Cardiac septum (tissue), 1 donor: ENCODE measurements around the gene PEPD. TPM values are rescaled to one million over a fixed set of nuclear protein-coding genes. Genes with fewer than 3 reads are reported as not detected.
"Not testable (repeated sequence)": the region's sequence is repeated elsewhere in the genome, so short reads cannot be mapped to it uniquely, and the experiment has no call there.

ENCODE experiments used
- DNase-seq: peaks from one replicate; pipeline ENCODE4 v3.0.0-alpha.2; 2020; ENCODE audit warnings: low spot score
- intact Hi-C: fragments of 100-400 bp; cut with DNase I; formaldehyde crosslinking; loops from one replicate; pipeline ENCODE4 v1.14.0; 2022
- total RNA-seq: library from RNA; stranded (reverse); fragmentation: NEBNext Ultra II Directional; extraction: Animal tissue kit (Norgen Biotek cat#: 25700); gene quantifications from one replicate; pipeline ENCODE4 v1.2.1, GENCODE V29; 2021
- donor health status: DM: no; HTN: no; CAD: no.

Gene PEPD
- total RNA-seq, 1 donor from 2014 or later: 30.1 TPM

DNA sequence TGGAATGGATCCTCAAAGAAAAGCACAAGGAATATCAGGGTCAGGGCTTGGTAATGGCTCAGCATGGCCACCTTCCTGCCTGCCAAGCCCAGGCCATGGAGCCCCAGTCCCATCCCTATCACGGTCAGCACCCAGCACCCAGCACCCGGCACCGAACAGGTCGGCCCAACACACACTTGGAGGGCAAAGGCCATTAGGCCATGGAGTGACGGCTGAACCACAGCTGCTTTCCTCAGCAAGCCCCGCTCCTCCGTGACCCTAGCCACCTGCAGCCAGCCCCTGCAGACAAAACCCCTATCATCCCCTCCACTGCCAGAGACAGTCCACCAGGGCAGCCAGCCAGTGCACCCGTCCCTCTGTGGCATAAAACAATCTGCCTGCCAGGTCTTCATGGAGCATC, 20.6 kb downstream of the PEPD start:
- intact Hi-C loops: no loop called here
- DNase-seq: no peak

DNA sequence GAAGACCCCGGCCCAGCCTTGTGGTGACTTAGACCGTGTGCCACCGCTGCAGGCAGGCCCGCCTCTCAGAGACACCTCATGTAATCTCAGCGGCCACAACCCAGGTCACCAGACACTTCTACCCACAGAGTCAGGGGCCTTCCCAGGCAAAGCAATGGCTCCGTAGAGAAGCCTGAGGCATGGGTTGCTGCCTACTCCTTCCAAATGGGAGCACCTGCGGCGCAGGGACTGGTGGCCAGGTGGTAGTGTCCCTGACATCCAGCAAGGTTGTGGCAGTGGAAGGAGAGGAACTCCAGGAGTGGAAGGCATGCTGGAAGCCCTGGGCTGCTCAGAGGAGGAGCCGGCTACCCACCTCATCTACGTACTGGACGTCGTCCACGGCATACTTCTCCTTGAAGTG, 21.0 kb downstream of the PEPD start:
- intact Hi-C loops: no loop called here
- no peak for DNase-seq

DNA sequence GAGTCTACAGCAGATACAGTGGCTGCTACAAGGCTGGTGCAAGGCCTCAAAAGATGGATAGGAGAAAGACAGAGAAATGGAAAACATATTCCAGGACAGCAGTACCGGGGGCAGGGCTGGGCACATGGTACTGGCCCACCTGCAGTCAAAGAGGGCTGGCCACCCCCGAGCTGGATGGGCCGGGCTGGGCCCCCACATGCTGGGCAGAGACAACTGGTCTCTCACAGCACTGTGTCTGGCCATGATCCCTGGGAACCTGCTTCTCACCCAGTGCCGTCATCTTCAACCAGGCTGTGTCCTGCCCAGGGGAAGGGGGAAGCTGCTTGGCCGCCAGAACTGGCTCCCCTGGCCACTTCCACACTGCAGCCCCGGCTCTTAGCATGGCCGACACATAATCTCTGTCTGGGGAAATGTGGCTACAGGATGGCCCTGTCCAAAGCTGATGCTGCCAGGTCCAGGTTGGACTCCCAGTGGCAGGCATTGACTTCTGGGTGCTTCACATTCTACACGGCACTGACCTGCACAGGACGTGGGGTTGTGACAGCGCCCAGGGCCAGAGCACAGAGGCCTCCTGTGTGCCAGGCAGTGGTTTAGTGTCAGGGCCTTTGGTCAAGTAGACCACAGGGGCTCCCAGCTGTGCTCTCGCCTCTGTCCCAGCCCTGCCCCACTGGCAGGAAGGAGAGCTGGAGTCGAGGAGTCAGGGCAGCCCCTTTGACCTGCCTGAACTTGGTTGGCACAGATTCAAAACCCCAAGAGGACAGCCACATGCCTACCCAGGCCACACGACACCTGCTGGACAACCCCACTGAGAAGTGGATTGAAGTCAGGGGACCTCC, 21.7 kb downstream of the PEPD start:
- intact Hi-C loops: no loop called here

DNA sequence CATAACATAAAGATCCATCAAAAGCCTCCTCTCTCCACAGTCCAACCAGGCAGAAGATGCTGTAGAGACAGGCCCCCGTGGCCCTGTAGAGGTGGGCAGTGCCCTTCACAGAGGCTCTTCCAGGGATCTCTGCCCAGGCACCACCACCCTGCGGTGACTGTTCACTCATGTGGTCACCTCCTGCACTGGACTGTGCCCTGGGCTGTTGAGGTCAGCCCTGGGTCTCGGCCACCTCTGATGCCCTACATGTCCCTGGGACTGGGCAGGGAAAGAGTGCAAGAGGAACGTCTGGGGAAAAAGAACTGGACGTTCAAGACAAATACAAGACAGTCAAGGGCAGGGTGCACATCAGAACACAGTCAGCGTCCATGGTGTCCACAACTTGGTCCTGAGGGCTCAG, 22.3 kb downstream of the PEPD start:
- DNase-seq: no peak
- intact Hi-C loops: no loop called here

More for the DNA sequence above, 21.7 kb downstream of the PEPD start:
- no peak for DNase-seq

GRCh38 chr19:33498391-33499000, 23.1 kb downstream of the PEPD start:
- intact Hi-C loops: no loop called here
- no peak for DNase-seq

DNA sequence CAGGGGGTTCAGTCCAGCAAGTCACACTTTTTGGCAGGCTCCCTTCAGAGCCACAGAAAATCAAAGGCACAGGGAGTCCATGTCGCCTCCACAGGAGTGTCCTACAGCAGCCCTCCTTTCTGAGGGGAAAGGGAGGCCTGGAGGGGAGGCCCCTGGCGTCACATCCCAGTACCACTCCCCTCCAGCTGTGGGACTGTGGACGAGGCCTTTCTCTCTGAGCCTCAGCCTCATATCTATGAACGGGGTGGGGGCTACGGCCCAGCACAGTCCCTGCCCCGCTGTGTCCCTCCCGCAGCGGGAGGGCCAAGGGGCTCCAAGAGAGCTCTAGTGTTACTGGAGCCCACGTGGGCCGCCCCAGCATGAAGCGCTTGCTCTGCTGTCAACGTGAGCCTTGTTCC, 23.8 kb downstream of the PEPD start:
- DNase-seq: no peak
- intact Hi-C loops: no loop called here

- intact Hi-C loops: no loop called here
- DNase-seq: no peak
Observed at GRCh38 chr19:33497131-33497777, 24.3 kb downstream of the PEPD start.

- intact Hi-C loops: no loop called here
- DNase-seq: no peak
Observed at GRCh38 chr19:33496038-33496895, 25.3 kb downstream of the PEPD start.

DNA sequence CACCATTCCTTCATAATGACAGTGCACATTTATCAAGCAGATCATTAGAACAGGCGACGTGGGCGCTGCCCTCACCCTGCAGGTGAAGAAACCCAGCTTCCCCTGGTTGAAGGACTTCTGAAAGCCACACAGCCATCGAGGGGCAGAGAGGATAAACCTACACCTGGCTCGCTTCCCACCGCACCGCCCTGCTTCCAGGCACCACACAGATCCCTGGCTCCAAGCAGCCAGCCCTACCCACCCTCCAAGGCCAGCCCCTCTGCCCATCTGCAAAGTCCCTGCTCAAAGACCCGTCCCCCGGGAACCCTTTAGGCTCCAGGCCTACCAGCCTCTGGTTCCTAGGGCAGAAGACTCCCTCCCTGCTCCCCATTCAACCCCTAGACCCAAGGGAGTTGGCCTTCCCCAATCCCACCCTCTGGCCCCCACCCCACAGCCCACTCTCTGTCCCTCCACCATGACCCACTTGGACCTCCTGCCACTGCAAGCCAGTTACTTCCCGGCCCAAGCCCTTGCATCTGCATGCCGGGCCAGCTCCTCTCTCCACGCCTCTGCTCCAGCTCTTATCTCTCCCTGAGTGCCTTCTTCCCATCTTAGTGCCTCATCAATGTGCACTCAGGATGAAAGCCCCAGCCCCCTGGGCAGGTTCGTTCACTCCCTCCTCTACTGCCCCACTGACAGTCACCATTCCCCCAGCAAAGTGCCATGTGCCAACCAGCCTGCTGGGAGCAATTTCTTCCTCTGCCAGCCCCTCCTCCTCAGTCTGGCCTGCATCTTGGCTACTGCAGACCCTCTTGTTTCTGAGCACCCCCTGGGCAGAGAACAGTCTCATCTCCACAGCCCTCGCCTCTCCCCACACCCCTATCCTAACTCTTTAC, 28.0 kb downstream of the PEPD start:
- intact Hi-C loops: no loop called here
- DNase-seq: no peak

GRCh38 chr19:33492951-33493350, 28.6 kb downstream of the PEPD start:
- intact Hi-C loops: no loop called here
- DNase-seq: no peak

DNA sequence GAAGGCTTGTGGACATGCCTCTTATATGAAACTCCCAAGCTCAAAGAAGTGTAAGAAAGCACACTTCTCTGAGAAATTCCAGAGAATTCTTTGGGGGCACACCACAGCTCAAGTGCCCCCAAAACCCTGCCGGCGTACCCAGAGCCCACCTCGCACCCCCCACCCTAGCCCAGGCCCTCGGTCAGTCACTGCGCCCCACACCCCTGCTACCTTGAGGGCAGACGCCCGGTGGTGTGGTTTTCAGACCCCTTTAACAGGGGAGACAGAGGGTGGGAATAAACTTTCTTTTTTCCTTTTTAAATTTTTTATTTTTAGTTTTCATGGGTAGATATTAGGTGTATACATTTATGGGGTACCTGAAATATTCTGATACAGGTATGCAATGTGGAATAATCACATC, 29.5 kb downstream of the PEPD start:
- DNase-seq: no peak
- intact Hi-C loops: no loop called here

GRCh38 chr19:33490596-33490995, 31.0 kb downstream of the PEPD start:
- peak; percentile 26 for DNase-seq
- intact Hi-C loops: not testable (repeated sequence)

- DNase-seq: peak; percentile 67
- intact Hi-C loops: no loop called here
Observed at GRCh38 chr19:33490041-33490451, 31.5 kb downstream of the PEPD start.

- peak; percentile 66 for DNase-seq
- intact Hi-C loops: no loop called here
Observed at GRCh38 chr19:33488826-33489225, 32.8 kb downstream of the PEPD start.

- peak; percentile 66 for DNase-seq
- intact Hi-C loops: no loop called here
Observed at GRCh38 chr19:33487901-33488800, 33.4 kb downstream of the PEPD start.

DNA sequence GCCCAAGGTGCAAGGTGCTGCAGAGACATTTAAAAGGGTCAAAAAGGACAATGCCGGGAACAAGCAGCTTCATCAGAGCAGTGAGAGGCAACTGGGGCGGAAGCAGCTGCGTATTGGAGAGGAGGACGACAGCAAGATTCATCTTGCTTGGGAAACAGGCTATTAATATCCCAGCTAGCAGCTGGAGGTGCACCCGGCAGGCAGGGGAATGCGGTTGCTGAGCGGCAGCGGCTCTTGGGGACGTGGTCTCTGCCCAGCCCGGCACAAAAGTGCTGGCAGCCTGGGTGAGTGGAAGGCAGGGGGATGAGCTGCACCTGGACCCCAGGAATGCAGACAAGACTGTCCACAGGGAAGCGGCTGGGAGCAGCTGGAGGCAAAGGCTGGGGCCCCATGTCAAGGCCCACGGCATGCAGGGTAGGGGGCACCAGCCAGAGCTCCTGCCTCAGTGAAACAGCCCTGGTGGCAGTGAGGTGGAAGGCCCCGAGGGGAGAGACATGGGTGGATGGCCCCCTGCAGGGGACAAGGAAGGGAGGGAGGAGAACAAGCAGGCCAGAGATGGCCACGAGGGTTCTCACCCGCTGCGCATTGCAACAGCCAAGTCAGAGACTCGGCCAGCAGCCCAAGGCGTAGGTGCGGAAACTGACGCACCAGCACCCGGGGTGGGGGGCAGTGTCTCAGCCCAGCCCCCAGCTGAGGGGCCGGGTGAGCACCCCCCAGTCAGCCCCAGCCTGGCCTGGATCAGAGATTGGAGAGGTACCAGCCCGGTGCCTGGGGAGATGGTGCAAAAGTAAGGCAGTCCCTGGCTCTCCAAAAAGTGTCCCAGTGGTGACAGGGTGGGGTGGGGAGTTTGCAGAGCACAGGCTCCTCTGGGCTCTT, 34.4 kb downstream of the PEPD start:
- intact Hi-C loops: no loop called here
- DNase-seq: peak; percentile 71

- intact Hi-C loops: no loop called here
- DNase-seq: peak; percentile 50
Observed at GRCh38 chr19:33486407-33486806, 35.2 kb downstream of the PEPD start.
